22Rv1 (cell line): ENCODE measurements around the gene TMTC2.

ENCODE experiments used
- ZFX ChIP-seq: fragments of 450-650 bp; IDR thresholded peaks from 2 replicates; pipeline ENCODE4 v1.6.1; 2017; ENCODE audit warnings: antibody characterized with exemption, borderline replicate concordance
- TF ChIP-seq, protein P1 (sequence below): fragments of 450-650 bp; IDR thresholded peaks from 2 replicates; pipeline ENCODE4 v1.5.1; 2017; ENCODE audit warnings: mild to moderate bottlenecking

- TF ChIP-seq, protein P1, sequence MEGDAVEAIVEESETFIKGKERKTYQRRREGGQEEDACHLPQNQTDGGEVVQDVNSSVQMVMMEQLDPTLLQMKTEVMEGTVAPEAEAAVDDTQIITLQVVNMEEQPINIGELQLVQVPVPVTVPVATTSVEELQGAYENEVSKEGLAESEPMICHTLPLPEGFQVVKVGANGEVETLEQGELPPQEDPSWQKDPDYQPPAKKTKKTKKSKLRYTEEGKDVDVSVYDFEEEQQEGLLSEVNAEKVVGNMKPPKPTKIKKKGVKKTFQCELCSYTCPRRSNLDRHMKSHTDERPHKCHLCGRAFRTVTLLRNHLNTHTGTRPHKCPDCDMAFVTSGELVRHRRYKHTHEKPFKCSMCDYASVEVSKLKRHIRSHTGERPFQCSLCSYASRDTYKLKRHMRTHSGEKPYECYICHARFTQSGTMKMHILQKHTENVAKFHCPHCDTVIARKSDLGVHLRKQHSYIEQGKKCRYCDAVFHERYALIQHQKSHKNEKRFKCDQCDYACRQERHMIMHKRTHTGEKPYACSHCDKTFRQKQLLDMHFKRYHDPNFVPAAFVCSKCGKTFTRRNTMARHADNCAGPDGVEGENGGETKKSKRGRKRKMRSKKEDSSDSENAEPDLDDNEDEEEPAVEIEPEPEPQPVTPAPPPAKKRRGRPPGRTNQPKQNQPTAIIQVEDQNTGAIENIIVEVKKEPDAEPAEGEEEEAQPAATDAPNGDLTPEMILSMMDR: no peak
- no peak for TF ChIP-seq ZFX
Observed at GRCh38 chr12:82789674-82790073, 103.0 kb downstream of the TMTC2 start.
